BE2C (cell line): ENCODE results near the gene CMIP.

Experiments
- DNase-seq: peaks from one replicate; pipeline ENCODE4 v3.0.0-alpha.2; 2020
- H3K27me3 ChIP-seq: fragments of 250-450 bp; sonication (Bioruptor Pico); 2 replicates; pipeline ENCODE4 v1.5.1; 2020; ENCODE audit warnings: mild to moderate bottlenecking
- H3K36me3 ChIP-seq: fragments of 250-450 bp; sonication (Bioruptor Pico); 2 replicates; pipeline ENCODE4 v1.5.1; 2020; ENCODE audit warnings: mild to moderate bottlenecking
- H3K4me1 ChIP-seq: fragments of 250-450 bp; sonication (Bioruptor Pico); 2 replicates; pipeline ENCODE4 v1.5.1; 2020
- H3K4me3 ChIP-seq: 2 replicates; pipeline ENCODE4 v1.5.1; 2011; ENCODE audit warnings: low read depth, low read length
- H3K9me3 ChIP-seq: fragments of 250-450 bp; sonication (Bioruptor Pico); 2 replicates; pipeline ENCODE4 v1.5.1; 2020
- TF ChIP-seq, protein P1 (sequence below): IDR thresholded peaks from 2 replicates; pipeline ENCODE4 v1.5.1; 2012; ENCODE audit warnings: mild to moderate bottlenecking, low read depth, low read length

Gene CMIP

DNA sequence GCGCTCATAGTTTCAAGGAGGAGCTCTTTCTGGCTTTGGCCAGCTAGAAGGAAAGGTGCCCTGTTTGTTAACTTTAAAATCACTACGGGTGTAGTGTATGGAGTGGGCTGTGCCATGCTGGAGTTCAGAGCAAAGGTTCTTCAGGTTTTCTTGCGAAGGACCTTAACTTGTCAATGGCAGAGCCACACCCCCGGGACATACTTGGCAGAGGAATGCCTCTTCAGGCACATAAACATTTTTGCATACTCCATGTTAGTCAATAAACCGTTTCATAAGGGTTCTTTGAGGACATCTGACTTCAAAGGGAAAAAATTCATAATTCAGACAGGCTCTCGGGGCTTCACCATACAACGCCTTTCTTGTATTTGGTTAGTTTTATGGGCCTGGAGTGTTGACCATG is 221.5 kb downstream of the CMIP start:
- Histone ChIP-seq H3K4me1 (no peaks in the 10 kb centered on the region), H3K9me3 (no peaks in the 10 kb centered on the region), H3K4me3 (no peak overlapping the region), H3K36me3 (no peaks in the 10 kb centered on the region), H3K27me3 (no peaks in the 10 kb centered on the region)
- no peak for DNase-seq
- TF ChIP-seq, protein P1, sequence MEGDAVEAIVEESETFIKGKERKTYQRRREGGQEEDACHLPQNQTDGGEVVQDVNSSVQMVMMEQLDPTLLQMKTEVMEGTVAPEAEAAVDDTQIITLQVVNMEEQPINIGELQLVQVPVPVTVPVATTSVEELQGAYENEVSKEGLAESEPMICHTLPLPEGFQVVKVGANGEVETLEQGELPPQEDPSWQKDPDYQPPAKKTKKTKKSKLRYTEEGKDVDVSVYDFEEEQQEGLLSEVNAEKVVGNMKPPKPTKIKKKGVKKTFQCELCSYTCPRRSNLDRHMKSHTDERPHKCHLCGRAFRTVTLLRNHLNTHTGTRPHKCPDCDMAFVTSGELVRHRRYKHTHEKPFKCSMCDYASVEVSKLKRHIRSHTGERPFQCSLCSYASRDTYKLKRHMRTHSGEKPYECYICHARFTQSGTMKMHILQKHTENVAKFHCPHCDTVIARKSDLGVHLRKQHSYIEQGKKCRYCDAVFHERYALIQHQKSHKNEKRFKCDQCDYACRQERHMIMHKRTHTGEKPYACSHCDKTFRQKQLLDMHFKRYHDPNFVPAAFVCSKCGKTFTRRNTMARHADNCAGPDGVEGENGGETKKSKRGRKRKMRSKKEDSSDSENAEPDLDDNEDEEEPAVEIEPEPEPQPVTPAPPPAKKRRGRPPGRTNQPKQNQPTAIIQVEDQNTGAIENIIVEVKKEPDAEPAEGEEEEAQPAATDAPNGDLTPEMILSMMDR, result no peak

DNA sequence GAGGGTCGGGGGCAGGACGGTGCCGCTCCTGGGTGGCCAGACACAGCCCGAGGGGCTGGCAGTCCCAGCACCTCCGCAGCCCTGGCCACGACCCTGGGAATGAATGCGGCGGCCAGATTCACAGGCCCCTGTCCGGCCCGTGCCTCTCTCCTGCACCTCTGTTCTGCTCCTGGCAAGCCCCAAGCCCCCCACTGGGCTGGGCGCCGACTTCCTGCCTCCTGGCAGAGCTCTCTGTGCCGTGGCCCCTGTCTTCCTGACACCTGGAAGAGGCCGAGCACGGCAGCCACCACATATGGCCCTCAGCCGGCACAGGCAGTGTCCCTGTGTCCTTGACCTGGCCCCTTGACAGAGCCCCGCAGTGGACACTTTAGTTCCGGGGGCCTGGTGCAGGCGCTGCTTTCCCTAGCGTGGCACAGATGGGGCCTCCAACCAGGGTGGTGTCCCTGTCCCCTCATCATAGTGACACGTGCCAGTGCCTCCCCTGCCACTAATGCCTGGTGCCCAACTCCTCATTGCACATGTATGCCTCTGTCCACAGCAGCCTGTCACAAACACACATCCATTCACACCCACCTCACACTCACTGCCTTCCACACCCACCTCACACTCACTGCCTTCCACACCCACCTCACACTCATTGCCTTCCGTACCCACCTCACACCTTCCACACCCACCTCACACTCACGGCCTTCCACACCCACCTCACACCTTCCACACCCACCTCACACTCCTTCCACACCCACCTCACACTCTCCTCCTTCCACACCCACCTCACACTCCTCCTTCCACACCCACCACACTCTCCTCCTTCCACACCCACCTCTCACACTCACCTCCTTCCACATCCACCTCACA is 223.9 kb downstream of the CMIP start:
- no peaks in the 10 kb centered on the region for H3K4me1 ChIP-seq
- H3K4me3 ChIP-seq, result no peak overlapping the region
- H3K27me3 ChIP-seq, result no peaks in the 10 kb centered on the region
- no peak for DNase-seq
- no peaks in the 10 kb centered on the region for H3K9me3 ChIP-seq
- TF ChIP-seq, protein P1, result no peak
- no peaks in the 10 kb centered on the region; the same call in 1 of the 2 replicates for H3K36me3 ChIP-seq

DNA sequence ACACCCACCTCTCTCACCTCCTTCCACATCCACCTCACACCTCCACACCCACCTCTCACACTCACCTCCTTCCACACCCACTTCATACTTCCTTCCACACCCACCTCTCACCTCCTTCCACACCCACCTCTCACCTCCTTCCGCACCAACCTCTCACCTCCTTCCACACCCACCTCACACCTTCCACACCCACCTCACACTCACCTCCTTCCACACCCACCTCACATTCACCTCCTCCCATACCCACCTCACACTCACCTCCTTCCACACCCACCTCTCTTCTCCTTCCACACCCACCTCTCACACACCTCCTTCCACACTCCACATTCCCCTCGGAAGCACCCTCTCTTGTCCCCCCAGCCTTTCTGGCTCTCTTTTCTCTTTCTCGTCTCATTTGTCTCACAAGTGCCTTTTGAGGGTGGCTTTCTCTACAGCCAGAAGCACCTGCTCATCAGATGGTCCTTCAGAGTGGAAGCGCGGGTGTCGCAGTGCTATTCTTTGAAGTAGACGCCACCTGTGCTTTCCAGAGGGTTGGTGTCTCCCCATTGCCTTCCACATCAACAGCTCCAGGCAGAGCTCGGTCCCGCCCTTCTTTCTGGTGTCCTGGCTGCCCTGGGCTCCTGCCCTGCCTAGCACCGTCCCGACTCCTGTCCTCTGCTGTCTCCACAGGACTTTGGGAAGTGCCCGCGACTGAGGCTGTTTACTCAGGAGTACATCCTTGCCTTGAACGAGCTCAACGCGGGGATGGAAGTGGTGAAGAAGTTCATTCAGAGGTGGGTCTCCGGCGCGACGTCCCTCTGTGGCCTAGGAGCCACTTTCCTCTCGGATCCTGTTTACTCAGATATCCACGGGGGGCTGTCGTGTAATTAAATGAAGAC is 225.1 kb downstream of the CMIP start:
- no peak overlapping the region for H3K4me3 ChIP-seq
- no peaks in the 10 kb centered on the region; the same call in 1 of the 2 replicates for H3K36me3 ChIP-seq
- TF ChIP-seq, protein P1, result no peak
- no peaks in the 10 kb centered on the region for H3K4me1 ChIP-seq
- no peaks in the 10 kb centered on the region for H3K27me3 ChIP-seq
- H3K9me3 ChIP-seq, result no peaks in the 10 kb centered on the region
- DNase-seq, result no peak

GRCh38 chr16:81671738-81672597 is 227.4 kb downstream of the CMIP start:
- Histone ChIP-seq H3K36me3 (no peaks in the 10 kb centered on the region; the same call in 1 of the 2 replicates), H3K4me3 (no peak overlapping the region), H3K9me3 (no peaks in the 10 kb centered on the region), H3K27me3 (no peaks in the 10 kb centered on the region), H3K4me1 (no peaks in the 10 kb centered on the region)
- no peak for DNase-seq
- TF ChIP-seq, protein P1, result no peak

GRCh38 chr16:81673432-81673831 is 228.8 kb downstream of the CMIP start:
- Histone ChIP-seq H3K27me3 (no peaks in the 10 kb centered on the region), H3K4me1 (no peaks in the 10 kb centered on the region), H3K4me3 (no peak overlapping the region), H3K36me3 (no peaks in the 10 kb centered on the region; the same call in 1 of the 2 replicates), H3K9me3 (no peaks in the 10 kb centered on the region)
- TF ChIP-seq, protein P1, result no peak
- DNase-seq, result no peak
